HFF-Myc (cell line): ENCODE measurements around the gene VAT1L.

ENCODE experiments used
- DNase-seq: peaks from one replicate; pipeline ENCODE4 v3.0.0-alpha.2; 2011; ENCODE audit warnings: low read depth; ENCODE audit errors: extremely low read depth
- H3K4me3 ChIP-seq: replicated peaks from 2 replicates; pipeline ENCODE4 v1.5.1; 2011; ENCODE audit warnings: low read depth, mild to moderate bottlenecking, control low read depth, low read length
- CTCF ChIP-seq: IDR thresholded peaks from 2 replicates; pipeline ENCODE4 v1.5.1; 2012; ENCODE audit warnings: mild to moderate bottlenecking, low read depth, low read length, control low read depth; ENCODE audit errors: missing control alignments

The VAT1L gene

GRCh38 chr16:77805398-77805797 is 17.0 kb downstream of the VAT1L start:
- DNase-seq, result no peak
- H3K4me3 ChIP-seq, result no peak overlapping the region
- TF ChIP-seq CTCF, result no peak

GRCh38 chr16:77807021-77807420 is 18.7 kb downstream of the VAT1L start:
- no peak overlapping the region for H3K4me3 ChIP-seq
- no peak for DNase-seq
- TF ChIP-seq CTCF, result no peak

- no peak for DNase-seq
- H3K4me3 ChIP-seq, result no peak overlapping the region
- TF ChIP-seq CTCF, result no peak
Observed at GRCh38 chr16:77812856-77813500, 24.6 kb downstream of the VAT1L start.

- DNase-seq, result no peak
- TF ChIP-seq CTCF, result no peak
- no peak overlapping the region for H3K4me3 ChIP-seq
Observed at GRCh38 chr16:77816293-77816692, 27.9 kb downstream of the VAT1L start.

GRCh38 chr16:77820340-77820739 is 32.0 kb downstream of the VAT1L start:
- DNase-seq, result no peak
- no peak overlapping the region for H3K4me3 ChIP-seq
- no peak for TF ChIP-seq CTCF

- H3K4me3 ChIP-seq, result no peak overlapping the region
- TF ChIP-seq CTCF, result no peak
- DNase-seq, result no peak
Observed at GRCh38 chr16:77822661-77823060, 34.3 kb downstream of the VAT1L start.

GRCh38 chr16:77823067-77823466 is 34.7 kb downstream of the VAT1L start:
- no peak for DNase-seq
- no peak for TF ChIP-seq CTCF
- no peak overlapping the region for H3K4me3 ChIP-seq
